ENCODE measurements around the gene HS3ST2.

DNA sequence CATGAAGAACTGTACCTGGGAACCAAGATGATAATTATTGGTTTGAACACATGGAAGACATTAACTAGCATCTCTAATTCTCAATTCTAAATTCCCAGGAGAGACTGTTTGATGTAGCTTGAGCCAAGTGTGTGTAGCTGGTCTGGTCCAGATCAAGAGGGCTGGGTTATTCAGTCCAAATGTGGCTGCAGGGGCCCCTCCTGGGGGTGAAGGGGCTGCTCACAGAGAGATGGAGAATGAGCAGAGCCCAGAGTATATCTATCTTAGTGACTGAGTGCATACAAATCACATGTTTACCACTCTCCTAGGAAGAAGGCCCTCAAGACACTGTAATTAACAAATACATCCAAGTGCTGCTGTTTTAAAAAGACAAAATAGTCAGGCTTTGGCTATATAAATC, 50.4 kb downstream of the HS3ST2 start:
- TF ChIP-seq, protein P1, sequence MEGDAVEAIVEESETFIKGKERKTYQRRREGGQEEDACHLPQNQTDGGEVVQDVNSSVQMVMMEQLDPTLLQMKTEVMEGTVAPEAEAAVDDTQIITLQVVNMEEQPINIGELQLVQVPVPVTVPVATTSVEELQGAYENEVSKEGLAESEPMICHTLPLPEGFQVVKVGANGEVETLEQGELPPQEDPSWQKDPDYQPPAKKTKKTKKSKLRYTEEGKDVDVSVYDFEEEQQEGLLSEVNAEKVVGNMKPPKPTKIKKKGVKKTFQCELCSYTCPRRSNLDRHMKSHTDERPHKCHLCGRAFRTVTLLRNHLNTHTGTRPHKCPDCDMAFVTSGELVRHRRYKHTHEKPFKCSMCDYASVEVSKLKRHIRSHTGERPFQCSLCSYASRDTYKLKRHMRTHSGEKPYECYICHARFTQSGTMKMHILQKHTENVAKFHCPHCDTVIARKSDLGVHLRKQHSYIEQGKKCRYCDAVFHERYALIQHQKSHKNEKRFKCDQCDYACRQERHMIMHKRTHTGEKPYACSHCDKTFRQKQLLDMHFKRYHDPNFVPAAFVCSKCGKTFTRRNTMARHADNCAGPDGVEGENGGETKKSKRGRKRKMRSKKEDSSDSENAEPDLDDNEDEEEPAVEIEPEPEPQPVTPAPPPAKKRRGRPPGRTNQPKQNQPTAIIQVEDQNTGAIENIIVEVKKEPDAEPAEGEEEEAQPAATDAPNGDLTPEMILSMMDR (conservative IDR thresholded peaks at IDR 0.05; ENCODE audit: low read depth, low read length): no peak
- TF ChIP-seq EZH2 (IDR thresholded peaks at IDR 0.05; ENCODE audit: borderline replicate concordance, low read depth, low read length, poor library complexity, severe bottlenecking): no peak
